Neuron (in vitro differentiated cells): Measurements from ENCODE around the gene MRPS25.
A peak's percentile ranks its signal among the peaks of the same experiment; 100 is the strongest.

ENCODE experiments used
- H2AFZ ChIP-seq: one replicate; pipeline ENCODE4 v1.6.1; 2013; ENCODE audit warnings: low read depth, mild to moderate bottlenecking, inconsistent platforms, low read length, moderate library complexity
- H3K27me3 ChIP-seq: one replicate; pipeline ENCODE4 v1.6.1; 2013; ENCODE audit warnings: low read length; ENCODE audit not compliant: insufficient read depth
- H3K36me3 ChIP-seq: one replicate; pipeline ENCODE4 v1.6.1; 2013; ENCODE audit warnings: low read length; ENCODE audit not compliant: insufficient read depth
- H3K4me1 ChIP-seq: one replicate; pipeline ENCODE4 v1.6.1; 2013; ENCODE audit warnings: low read length; ENCODE audit not compliant: insufficient read depth
- H3K4me3 ChIP-seq: 2 replicates; pipeline ENCODE4 v1.5.1; 2013; ENCODE audit warnings: mild to moderate bottlenecking, low read length, moderate library complexity
- H3K9me3 ChIP-seq: one replicate; pipeline ENCODE4 v1.6.1; 2013; ENCODE audit warnings: low read length

MRPS25 gene

GRCh38 chr3:15064835-15065549, at the start of gene MRPS25:
MRPS25 (minus strand) TSS chr3:15065315; CDS start chr3:15065194, 121 bp downstream.
- H3K9me3 ChIP-seq, result no peaks in the 10 kb centered on the region
- H3K4me1 ChIP-seq, result peaks cover 17% of the 10 kb centered on the region
- H3K4me3 ChIP-seq, result peak within 1 kb of the TSS; percentile 61
- H3K27me3 ChIP-seq, result no peaks in the 10 kb centered on the region
- H2AFZ ChIP-seq, result peak within 1 kb of the TSS; percentile 93
- H3K36me3 ChIP-seq, result peaks cover 3% of the 10 kb centered on the region

GRCh38 chr3:15113884-15114283, 48.8 kb upstream of the MRPS25 start:
- no peaks in the 10 kb centered on the region for H3K9me3 ChIP-seq
- no peak overlapping the region for H3K4me3 ChIP-seq

GRCh38 chr3:15113471-15113870, 48.4 kb upstream of the MRPS25 start:
- H3K4me1 ChIP-seq, result no peaks in the 10 kb centered on the region
- H3K4me3 ChIP-seq, result no peak overlapping the region
- peaks cover 18% of the 10 kb centered on the region for H3K27me3 ChIP-seq
- H3K9me3 ChIP-seq, result no peaks in the 10 kb centered on the region
- no peaks in the 10 kb centered on the region for H3K36me3 ChIP-seq
- no peak overlapping the region for H2AFZ ChIP-seq

More at GRCh38 chr3:15113884-15114283, 48.8 kb upstream of the MRPS25 start:
- Histone ChIP-seq H3K36me3 (no peaks in the 10 kb centered on the region), H3K4me1 (no peaks in the 10 kb centered on the region), H2AFZ (no peak overlapping the region), H3K27me3 (peaks cover 20% of the 10 kb centered on the region)

GRCh38 chr3:15112011-15112410, 46.9 kb upstream of the MRPS25 start:
- no peaks in the 10 kb centered on the region for H3K36me3 ChIP-seq
- no peaks in the 10 kb centered on the region for H3K4me1 ChIP-seq
- no peak overlapping the region for H3K4me3 ChIP-seq
- H2AFZ ChIP-seq, result no peak overlapping the region
- H3K27me3 ChIP-seq, result peaks cover 7% of the 10 kb centered on the region
- H3K9me3 ChIP-seq, result no peaks in the 10 kb centered on the region

GRCh38 chr3:15110206-15110605, 45.1 kb upstream of the MRPS25 start:
- Histone ChIP-seq H3K27me3 (peaks cover 4% of the 10 kb centered on the region), H3K9me3 (no peaks in the 10 kb centered on the region), H3K4me3 (no peak overlapping the region), H3K36me3 (no peaks in the 10 kb centered on the region), H3K4me1 (no peaks in the 10 kb centered on the region), H2AFZ (no peak overlapping the region)

GRCh38 chr3:15108869-15109268, 43.8 kb upstream of the MRPS25 start:
- Histone ChIP-seq H2AFZ (no peak overlapping the region), H3K4me1 (no peaks in the 10 kb centered on the region), H3K36me3 (no peaks in the 10 kb centered on the region), H3K4me3 (no peak overlapping the region), H3K27me3 (peaks cover 4% of the 10 kb centered on the region), H3K9me3 (no peaks in the 10 kb centered on the region)

GRCh38 chr3:15108082-15108545, 43.0 kb upstream of the MRPS25 start:
- Histone ChIP-seq H3K27me3 (peaks cover 4% of the 10 kb centered on the region), H3K4me3 (no peak overlapping the region), H3K9me3 (no peaks in the 10 kb centered on the region), H3K4me1 (peaks cover 2% of the 10 kb centered on the region), H3K36me3 (no peaks in the 10 kb centered on the region), H2AFZ (no peak overlapping the region)

GRCh38 chr3:15107075-15107947, 42.2 kb upstream of the MRPS25 start:
- Histone ChIP-seq H2AFZ (no peak overlapping the region), H3K4me1 (peaks cover 3% of the 10 kb centered on the region), H3K27me3 (peaks cover 4% of the 10 kb centered on the region), H3K9me3 (no peaks in the 10 kb centered on the region), H3K4me3 (no peak overlapping the region), H3K36me3 (no peaks in the 10 kb centered on the region)

- Histone ChIP-seq H3K27me3 (no peaks in the 10 kb centered on the region), H3K36me3 (no peaks in the 10 kb centered on the region), H3K9me3 (no peaks in the 10 kb centered on the region), H3K4me3 (no peak overlapping the region), H3K4me1 (peaks cover 13% of the 10 kb centered on the region), H2AFZ (no peak overlapping the region)
Measured at GRCh38 chr3:15102836-15103235, 37.7 kb upstream of the MRPS25 start.

- Histone ChIP-seq H3K4me3 (no peak overlapping the region), H3K36me3 (no peaks in the 10 kb centered on the region), H3K27me3 (no peaks in the 10 kb centered on the region), H2AFZ (no peak overlapping the region), H3K4me1 (peaks cover 17% of the 10 kb centered on the region), H3K9me3 (no peaks in the 10 kb centered on the region)
Measured at GRCh38 chr3:15102256-15102655, 37.1 kb upstream of the MRPS25 start.

- no peaks in the 10 kb centered on the region for H3K27me3 ChIP-seq
- H2AFZ ChIP-seq, result peak overlapping the region; percentile 66
- peak overlapping the region; percentile 73 for H3K4me3 ChIP-seq
- H3K9me3 ChIP-seq, result no peaks in the 10 kb centered on the region
- peaks cover 18% of the 10 kb centered on the region for H3K36me3 ChIP-seq
- peaks cover 17% of the 10 kb centered on the region for H3K4me1 ChIP-seq
Measured at GRCh38 chr3:15099364-15100098, 34.4 kb upstream of the MRPS25 start.

GRCh38 chr3:15098503-15099363, 33.6 kb upstream of the MRPS25 start, which contains the start of gene RBSN:
RBSN (minus strand) TSS chr3:15099148; CDS start chr3:15096120, 3,028 bp downstream.
- peaks cover 25% of the 10 kb centered on the region for H3K36me3 ChIP-seq
- no peaks in the 10 kb centered on the region for H3K9me3 ChIP-seq
- H3K4me3 ChIP-seq, result peak within 1 kb of the TSS; percentile 73
- peaks cover 17% of the 10 kb centered on the region for H3K4me1 ChIP-seq
- H3K27me3 ChIP-seq, result no peaks in the 10 kb centered on the region
- H2AFZ ChIP-seq, result peak within 1 kb of the TSS; percentile 66
